NB4 (cell line): Measurements from ENCODE around the gene KPRP.

ENCODE experiments used
- POLR2A ChIP-seq: IDR thresholded peaks from 2 replicates; pipeline ENCODE4 v1.6.1; 2011; ENCODE audit warnings: mild to moderate bottlenecking; ENCODE audit not compliant: insufficient read length; ENCODE audit errors: extremely low read depth
- TF ChIP-seq, protein P1 (sequence below): IDR thresholded peaks from one replicate; pipeline ENCODE4 v1.5.1; 2012; ENCODE audit warnings: low read depth, low read length

DNA sequence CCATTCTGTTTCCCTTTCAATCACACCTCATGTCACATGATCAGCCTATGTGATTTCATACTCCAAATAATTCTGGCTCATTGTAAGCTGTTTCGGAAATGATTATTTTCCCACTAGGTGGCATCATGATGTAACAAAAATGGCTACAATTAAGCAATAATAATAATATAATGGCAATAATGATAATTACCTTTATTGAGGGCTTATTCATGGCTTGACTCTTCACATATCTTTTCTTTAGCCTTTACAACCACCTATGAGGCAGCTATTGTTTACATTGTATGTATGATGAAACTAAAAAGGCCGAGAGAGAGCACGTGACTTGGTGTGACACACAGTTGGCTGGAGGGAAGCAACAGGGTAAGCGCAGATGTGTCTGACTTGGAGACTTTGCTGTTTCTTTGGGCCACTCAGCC is 12.5 kb upstream of the KPRP start:
- TF ChIP-seq, protein P1, sequence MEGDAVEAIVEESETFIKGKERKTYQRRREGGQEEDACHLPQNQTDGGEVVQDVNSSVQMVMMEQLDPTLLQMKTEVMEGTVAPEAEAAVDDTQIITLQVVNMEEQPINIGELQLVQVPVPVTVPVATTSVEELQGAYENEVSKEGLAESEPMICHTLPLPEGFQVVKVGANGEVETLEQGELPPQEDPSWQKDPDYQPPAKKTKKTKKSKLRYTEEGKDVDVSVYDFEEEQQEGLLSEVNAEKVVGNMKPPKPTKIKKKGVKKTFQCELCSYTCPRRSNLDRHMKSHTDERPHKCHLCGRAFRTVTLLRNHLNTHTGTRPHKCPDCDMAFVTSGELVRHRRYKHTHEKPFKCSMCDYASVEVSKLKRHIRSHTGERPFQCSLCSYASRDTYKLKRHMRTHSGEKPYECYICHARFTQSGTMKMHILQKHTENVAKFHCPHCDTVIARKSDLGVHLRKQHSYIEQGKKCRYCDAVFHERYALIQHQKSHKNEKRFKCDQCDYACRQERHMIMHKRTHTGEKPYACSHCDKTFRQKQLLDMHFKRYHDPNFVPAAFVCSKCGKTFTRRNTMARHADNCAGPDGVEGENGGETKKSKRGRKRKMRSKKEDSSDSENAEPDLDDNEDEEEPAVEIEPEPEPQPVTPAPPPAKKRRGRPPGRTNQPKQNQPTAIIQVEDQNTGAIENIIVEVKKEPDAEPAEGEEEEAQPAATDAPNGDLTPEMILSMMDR = no peak
- no peak for TF ChIP-seq POLR2A
